Kidney tubule cell (primary cell): ENCODE data around the gene INPP5A.
"Not testable (repeated sequence)": the region's sequence is repeated elsewhere in the genome, so short reads cannot be mapped to it uniquely, and the experiment has no call there.

Experiments
- DNase-seq: peaks from one replicate; pipeline ENCODE4 v3.0.0-alpha.2; 2018; ENCODE audit warnings: low spot score

INPP5A gene

GRCh38 chr10:132696204-132696603 lies 158.6 kb downstream of the INPP5A start:
- no peak for DNase-seq

GRCh38 chr10:132696728-132697577 lies 159.4 kb downstream of the INPP5A start:
- DNase-seq, result no peak

- no peak for DNase-seq
Measured at GRCh38 chr10:132697578-132698200, 160.1 kb downstream of the INPP5A start.

- no peak for DNase-seq
Measured at GRCh38 chr10:132698211-132698751, 160.7 kb downstream of the INPP5A start.

- no peak for DNase-seq
Measured at GRCh38 chr10:132698761-132699391, 161.3 kb downstream of the INPP5A start.

- no peak for DNase-seq
Measured at GRCh38 chr10:132699411-132700155, 162.0 kb downstream of the INPP5A start.

- no peak for DNase-seq
Measured at GRCh38 chr10:132700156-132701098, 162.8 kb downstream of the INPP5A start.

GRCh38 chr10:132701099-132701845 lies 163.7 kb downstream of the INPP5A start:
- DNase-seq, result no peak

GRCh38 chr10:132701846-132702190 lies 164.2 kb downstream of the INPP5A start:
- DNase-seq, result no peak

GRCh38 chr10:132702601-132703418 lies 165.2 kb downstream of the INPP5A start:
- no peak for DNase-seq

GRCh38 chr10:132703419-132704007 lies 165.9 kb downstream of the INPP5A start:
- DNase-seq, result no peak

GRCh38 chr10:132704008-132704814 lies 166.6 kb downstream of the INPP5A start:
- no peak for DNase-seq

- DNase-seq, result not testable (repeated sequence)
Measured at GRCh38 chr10:132704815-132705064, 167.2 kb downstream of the INPP5A start.

GRCh38 chr10:132705173-132705572 lies 167.6 kb downstream of the INPP5A start:
- DNase-seq, result no peak

- DNase-seq, result no peak
Measured at GRCh38 chr10:132705943-132706342, 168.4 kb downstream of the INPP5A start.

GRCh38 chr10:132706701-132707100 lies 169.1 kb downstream of the INPP5A start:
- DNase-seq, result no peak

GRCh38 chr10:132707121-132707775 lies 169.7 kb downstream of the INPP5A start:
- no peak for DNase-seq

GRCh38 chr10:132707776-132708171 lies 170.2 kb downstream of the INPP5A start:
- no peak for DNase-seq
